Caco-2 (cell line): ENCODE data around the gene RTL10. TPM values are rescaled to one million over a fixed set of nuclear protein-coding genes. Genes with fewer than 3 reads are reported as not detected.

Experiments used
- BruUV-seq: library from RNA; stranded (reverse); fragments of 400-500 nt; replicated peaks from 2 replicates; lab custom pipeline; 2021; lab: Mats Ljungman, UMichigan
- CTCF ChIA-PET: fragments of 300-600 bp; sonication (Branson Sonifier 250); formaldehyde crosslinking; loops from one replicate; lab custom pipeline; 2022; ENCODE audit warnings: antibody characterized with exemption; lab: Charles Lee
- POLR2A ChIA-PET: fragments of 300-600 bp; sonication (Branson Sonifier 250); formaldehyde crosslinking; loops from one replicate; lab custom pipeline; 2022; ENCODE audit warnings: antibody characterized with exemption; lab: Charles Lee
- DNase-seq, 2 experiments: peaks; one replicate each; pipeline versions ENCODE4 v3.0.0 to v3.0.0-alpha.2; 2020 to 2022
- H3K27me3 ChIP-seq: replicated peaks from 2 replicates; pipeline ENCODE4 v1.6.0; 2011; ENCODE audit warnings: low read length; ENCODE audit not compliant: control insufficient read depth, insufficient read depth
- H3K36me3 ChIP-seq: 2 replicates; pipeline ENCODE4 v1.5.1; 2011; ENCODE audit warnings: low read length; ENCODE audit not compliant: control insufficient read depth, insufficient read depth
- H3K4me1 ChIP-seq: fragments of 250-450 bp; sonication (Bioruptor Pico); 2 replicates; pipeline ENCODE4 v1.5.1; 2020; ENCODE audit warnings: mild to moderate bottlenecking
- H3K4me3 ChIP-seq: 2 replicates; pipeline ENCODE4 v1.5.1; 2011; ENCODE audit warnings: low read depth, mild to moderate bottlenecking, control low read depth, low read length
- H3K9me3 ChIP-seq: fragments of 250-450 bp; sonication (Bioruptor Pico); 2 replicates; pipeline ENCODE4 v1.5.1; 2020; ENCODE audit warnings: mild to moderate bottlenecking, moderate library complexity
- H3K27ac Mint-ChIP-seq: one replicate; pipeline ENCODE4 v1.8.0; 2022; ENCODE audit warnings: mixed read lengths; ENCODE audit not compliant: unreplicated experiment
- H3K27me3 Mint-ChIP-seq: one replicate; pipeline ENCODE4 v1.8.0; 2022; ENCODE audit warnings: mixed read lengths; ENCODE audit not compliant: insufficient read depth, unreplicated experiment
- H3K36me3 Mint-ChIP-seq: one replicate; pipeline ENCODE4 v1.8.0; 2022; ENCODE audit warnings: mild to moderate bottlenecking, mixed read lengths; ENCODE audit not compliant: insufficient read depth, unreplicated experiment
- H3K4me1 Mint-ChIP-seq: one replicate; pipeline ENCODE4 v1.8.0; 2022; ENCODE audit warnings: low read depth, mixed read lengths; ENCODE audit not compliant: unreplicated experiment
- H3K4me3 Mint-ChIP-seq: one replicate; pipeline ENCODE4 v1.8.0; 2022; ENCODE audit warnings: mild to moderate bottlenecking, moderate library complexity, mixed read lengths; ENCODE audit not compliant: unreplicated experiment
- H3K9me3 Mint-ChIP-seq: one replicate; pipeline ENCODE4 v1.8.0; 2022; ENCODE audit warnings: mixed read lengths; ENCODE audit not compliant: unreplicated experiment
- CTCF ChIP-seq, 2 experiments: fragments of 200-600 bp in 1 of 2; IDR thresholded peaks; 1 replicate in 1 of 2; 2 replicates in 1 of 2; pipeline versions ENCODE4 v1.5.1 to v1.8.0; 2011 to 2022; ENCODE audit warnings: antibody characterized with exemption in 1 of 2, control low read depth in 1 of 2, inconsistent platforms in 1 of 2, low read depth in 1 of 2, low read length in 1 of 2, mild to moderate bottlenecking in 1 of 2, moderate library complexity in 1 of 2; ENCODE audit not compliant: insufficient read depth in 1 of 2, severe bottlenecking in 1 of 2, unreplicated experiment in 1 of 2
- intact Hi-C: fragments of 100-400 bp; cut with micrococcal nuclease; formaldehyde crosslinking; loops from one replicate; pipeline ENCODE4 v1.10.0; 2022; ENCODE audit not compliant: unreplicated experiment
- total RNA-seq: library from RNA; stranded (reverse); gene quantifications from 2 replicates; pipeline ENCODE4 v1.2.3, GENCODE V29; 2022

Gene RTL10
- total RNA-seq, 1 experiment from 2014 or later, result 27.5 TPM

GRCh38 chr22:19870153-19871022 lies 15.7 kb upstream of the RTL10 start:
- Histone ChIP-seq H3K36me3 (no peaks in the 10 kb centered on the region), H3K27me3 (no peaks in the 10 kb centered on the region), H3K4me3 (no peak overlapping the region), H3K9me3 (no peaks in the 10 kb centered on the region), H3K4me1 (no peaks in the 10 kb centered on the region; the same call in 1 of the 2 replicates)
- Mint-ChIP-seq H3K4me3 (no peak overlapping the region), H3K4me1 (no peaks in the 10 kb centered on the region), H3K27me3 (no peaks in the 10 kb centered on the region), H3K27ac (no peak overlapping the region), H3K36me3 (no peaks in the 10 kb centered on the region), H3K9me3 (no peaks in the 10 kb centered on the region)
- intact Hi-C loops, result no loop called here
- POLR2A ChIA-PET, result no interaction called here
- peak in 1 of 2 experiments; percentile 30 for DNase-seq
- TF ChIP-seq CTCF (IDR thresholded peaks at IDR 0.05; ENCODE audit: insufficient read depth in 1 of 2, low read depth in 1 of 2, low read length in 1 of 2, severe bottlenecking in 1 of 2, unreplicated experiment in 1 of 2), result no peak
- BruUV-seq, result no TSS peak
- CTCF ChIA-PET, result interaction anchor here (0.6 kb wide), 1 partner anchor 61 kb away, joined by 4 read pairs; no protein-coding TSS in a partner anchor

- CTCF ChIA-PET, result no interaction called here
- intact Hi-C loops, result no loop called here
- Mint-ChIP-seq H3K27ac (no peak overlapping the region), H3K4me1 (no peaks in the 10 kb centered on the region), H3K27me3 (no peaks in the 10 kb centered on the region), H3K36me3 (no peaks in the 10 kb centered on the region), H3K9me3 (no peaks in the 10 kb centered on the region), H3K4me3 (no peak overlapping the region)
- no peak for DNase-seq
- no TSS peak for BruUV-seq
- no peak for TF ChIP-seq CTCF (IDR thresholded peaks at IDR 0.05; ENCODE audit: insufficient read depth in 1 of 2, low read depth in 1 of 2, low read length in 1 of 2, severe bottlenecking in 1 of 2, unreplicated experiment in 1 of 2)
- POLR2A ChIA-PET, result no interaction called here
- no peaks in the 10 kb centered on the region for H3K36me3 ChIP-seq
- no peak overlapping the region for H3K4me3 ChIP-seq
- no peaks in the 10 kb centered on the region for H3K27me3 ChIP-seq
- no peaks in the 10 kb centered on the region; the same call in 1 of the 2 replicates for H3K4me1 ChIP-seq
- H3K9me3 ChIP-seq, result no peaks in the 10 kb centered on the region
Observed at GRCh38 chr22:19869497-19870152, 15.0 kb upstream of the RTL10 start.

- Mint-ChIP-seq H3K27ac (no peak overlapping the region), H3K36me3 (no peaks in the 10 kb centered on the region), H3K4me3 (no peak overlapping the region), H3K4me1 (no peaks in the 10 kb centered on the region), H3K9me3 (no peaks in the 10 kb centered on the region), H3K27me3 (no peaks in the 10 kb centered on the region)
- intact Hi-C loops, result no loop called here
- no peaks in the 10 kb centered on the region; the same call in 1 of the 2 replicates for H3K4me1 ChIP-seq
- H3K36me3 ChIP-seq, result no peaks in the 10 kb centered on the region
- no peak overlapping the region for H3K4me3 ChIP-seq
- no TSS peak for BruUV-seq
- no peaks in the 10 kb centered on the region for H3K9me3 ChIP-seq
- TF ChIP-seq CTCF (IDR thresholded peaks at IDR 0.05; ENCODE audit: insufficient read depth in 1 of 2, low read depth in 1 of 2, low read length in 1 of 2, severe bottlenecking in 1 of 2, unreplicated experiment in 1 of 2), result no peak
- ChIA-PET POLR2A (no interaction called here), CTCF (no interaction called here)
- no peaks in the 10 kb centered on the region for H3K27me3 ChIP-seq
- DNase-seq, result no peak
Observed at GRCh38 chr22:19868773-19869471, 14.2 kb upstream of the RTL10 start.
